Forelimb muscle (tissue), 1 donor: ENCODE data around the gene LTBP2. TPM values are rescaled to one million over a fixed set of nuclear protein-coding genes. Genes with fewer than 3 reads are reported as not detected.
"Not testable (repeated sequence)": the region's sequence is repeated elsewhere in the genome, so short reads cannot be mapped to it uniquely, and the experiment has no call there.

ENCODE experiments used
- DNase-seq: peaks from one replicate; pipeline ENCODE4 v3.0.0-alpha.2; 2013; ENCODE audit warnings: low read depth
- polyA plus RNA-seq: library from polyadenylated mRNA; unstranded; fragments of 120-200 nt; gene quantifications from one replicate; pipeline ENCODE4 v1.2.1, GENCODE V29; 2013; ENCODE audit not compliant: insufficient read length

Gene LTBP2
- polyA plus RNA-seq, 1 donor = 7.7 TPM

- DNase-seq = no peak
These were observed 155.1 kb downstream of the LTBP2 start for GRCh38 chr14:74456684-74457564.

DNA sequence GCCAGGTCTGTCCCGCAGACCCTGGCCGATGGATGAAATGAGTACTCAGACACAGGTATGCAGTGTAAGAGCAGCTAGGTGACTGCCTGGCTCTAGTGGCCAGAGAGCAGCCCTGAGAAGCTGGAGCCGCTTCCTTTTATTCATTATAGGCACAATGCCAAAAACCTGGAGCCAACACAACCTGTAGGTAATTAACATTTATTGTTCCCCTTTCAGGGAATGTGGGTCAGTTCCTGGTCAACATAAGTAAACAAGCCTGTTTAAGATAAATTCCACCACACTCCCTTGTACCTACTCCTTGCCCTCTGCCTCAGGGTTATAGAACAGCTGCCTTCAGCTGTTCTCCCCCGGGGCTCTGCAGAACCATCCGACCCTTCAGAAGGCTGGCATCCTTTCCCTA lies 157.6 kb downstream of the LTBP2 start:
- DNase-seq = not testable (repeated sequence)

Other genes with a start within 250 kb of the LTBP2 start
- 0.05 TPM for gene SYNDIG1L, start 186.0 kb downstream of the LTBP2 start, polyA plus RNA-seq
- gene NPC2, start 118.9 kb downstream of the LTBP2 start, polyA plus RNA-seq = 77.2 TPM
- 22.6 TPM for gene ISCA2, start 118.5 kb downstream of the LTBP2 start, polyA plus RNA-seq
- gene AREL1, start 100.8 kb upstream of the LTBP2 start, polyA plus RNA-seq = 17.4 TPM
- 37.2 TPM for gene FCF1, start 100.9 kb upstream of the LTBP2 start, polyA plus RNA-seq
- 48.8 TPM for gene YLPM1, start 151.1 kb upstream of the LTBP2 start, polyA plus RNA-seq